Measurements from ENCODE around the gene RETREG3.
A peak's percentile ranks its signal among the peaks of the same experiment; 100 is the strongest.

The RETREG3 gene

DNA sequence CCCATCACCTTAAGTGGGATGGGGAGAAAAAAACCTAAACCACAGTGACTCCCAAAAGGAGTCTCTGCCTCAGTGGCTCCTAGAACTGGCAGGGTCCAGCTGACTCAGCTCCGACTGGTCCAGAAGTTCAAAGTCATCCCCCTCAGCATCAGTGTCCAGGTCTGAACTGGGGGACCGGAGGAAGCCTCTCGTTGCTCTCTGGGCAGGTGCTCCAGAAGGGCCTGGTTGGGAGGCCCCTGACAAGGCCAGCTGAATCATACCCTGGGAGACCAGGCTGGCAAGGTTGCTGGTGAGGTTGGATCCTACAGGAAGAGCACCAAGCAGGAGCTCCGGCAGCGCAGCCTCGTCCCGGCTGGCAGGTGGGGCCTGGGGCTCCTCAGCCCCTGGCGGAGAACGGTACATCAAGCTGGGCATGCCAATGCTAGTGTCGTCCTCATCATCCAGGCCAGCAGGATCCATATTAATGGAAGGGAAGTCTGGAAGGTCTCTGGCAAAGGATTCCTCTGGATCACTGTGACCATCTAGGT, 27.4 kb downstream of the RETREG3 start:
- H2AFZ ChIP-seq (ENCODE audit: low read depth, low read length, severe bottlenecking): no peak overlapping the region
- H3K9ac ChIP-seq (ENCODE audit: low read length): no peak overlapping the region
- no peaks in the 10 kb centered on the region for H3K27me3 ChIP-seq (ENCODE audit: low read length)
- H3K27ac ChIP-seq (ENCODE audit: low read depth, low read length): no peak overlapping the region
- H3F3A ChIP-seq (ENCODE audit: insufficient read depth): peaks cover 27% of the 10 kb centered on the region
- H3K36me3 ChIP-seq (ENCODE audit: low read length): 0 out of 2 replicates have a peak, but pooled peaks cover 2% of the 10 kb centered on the region
- H3K9me2 ChIP-seq (replicated peaks; ENCODE audit: insufficient read depth, low read length): no peaks in the 10 kb centered on the region
- no peaks in the 10 kb centered on the region for H4K20me1 ChIP-seq (ENCODE audit: low read depth, low read length)
- H3K4me3 ChIP-seq (ENCODE audit: insufficient read depth, low read length, poor library complexity, severe bottlenecking): no peak overlapping the region
- no peaks in the 10 kb centered on the region for H3K9me3 ChIP-seq (ENCODE audit: insufficient read depth, low read length)
- H3K79me2 ChIP-seq (ENCODE audit: insufficient read depth, low read length): peaks cover 3% of the 10 kb centered on the region; the same call in 1 of the 2 replicates
- no peak overlapping the region for H3K4me2 ChIP-seq (ENCODE audit: low read depth, low read length, poor library complexity, severe bottlenecking)
- TF ChIP-seq EZH2phosphoT487 (conservative IDR thresholded peaks at IDR 0.05; ENCODE audit: low read length): no peak
- TF ChIP-seq, protein P1, sequence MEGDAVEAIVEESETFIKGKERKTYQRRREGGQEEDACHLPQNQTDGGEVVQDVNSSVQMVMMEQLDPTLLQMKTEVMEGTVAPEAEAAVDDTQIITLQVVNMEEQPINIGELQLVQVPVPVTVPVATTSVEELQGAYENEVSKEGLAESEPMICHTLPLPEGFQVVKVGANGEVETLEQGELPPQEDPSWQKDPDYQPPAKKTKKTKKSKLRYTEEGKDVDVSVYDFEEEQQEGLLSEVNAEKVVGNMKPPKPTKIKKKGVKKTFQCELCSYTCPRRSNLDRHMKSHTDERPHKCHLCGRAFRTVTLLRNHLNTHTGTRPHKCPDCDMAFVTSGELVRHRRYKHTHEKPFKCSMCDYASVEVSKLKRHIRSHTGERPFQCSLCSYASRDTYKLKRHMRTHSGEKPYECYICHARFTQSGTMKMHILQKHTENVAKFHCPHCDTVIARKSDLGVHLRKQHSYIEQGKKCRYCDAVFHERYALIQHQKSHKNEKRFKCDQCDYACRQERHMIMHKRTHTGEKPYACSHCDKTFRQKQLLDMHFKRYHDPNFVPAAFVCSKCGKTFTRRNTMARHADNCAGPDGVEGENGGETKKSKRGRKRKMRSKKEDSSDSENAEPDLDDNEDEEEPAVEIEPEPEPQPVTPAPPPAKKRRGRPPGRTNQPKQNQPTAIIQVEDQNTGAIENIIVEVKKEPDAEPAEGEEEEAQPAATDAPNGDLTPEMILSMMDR (IDR thresholded peaks at IDR 0.05; ENCODE audit: insufficient read depth, low read length, poor library complexity, severe bottlenecking): no peak

DNA sequence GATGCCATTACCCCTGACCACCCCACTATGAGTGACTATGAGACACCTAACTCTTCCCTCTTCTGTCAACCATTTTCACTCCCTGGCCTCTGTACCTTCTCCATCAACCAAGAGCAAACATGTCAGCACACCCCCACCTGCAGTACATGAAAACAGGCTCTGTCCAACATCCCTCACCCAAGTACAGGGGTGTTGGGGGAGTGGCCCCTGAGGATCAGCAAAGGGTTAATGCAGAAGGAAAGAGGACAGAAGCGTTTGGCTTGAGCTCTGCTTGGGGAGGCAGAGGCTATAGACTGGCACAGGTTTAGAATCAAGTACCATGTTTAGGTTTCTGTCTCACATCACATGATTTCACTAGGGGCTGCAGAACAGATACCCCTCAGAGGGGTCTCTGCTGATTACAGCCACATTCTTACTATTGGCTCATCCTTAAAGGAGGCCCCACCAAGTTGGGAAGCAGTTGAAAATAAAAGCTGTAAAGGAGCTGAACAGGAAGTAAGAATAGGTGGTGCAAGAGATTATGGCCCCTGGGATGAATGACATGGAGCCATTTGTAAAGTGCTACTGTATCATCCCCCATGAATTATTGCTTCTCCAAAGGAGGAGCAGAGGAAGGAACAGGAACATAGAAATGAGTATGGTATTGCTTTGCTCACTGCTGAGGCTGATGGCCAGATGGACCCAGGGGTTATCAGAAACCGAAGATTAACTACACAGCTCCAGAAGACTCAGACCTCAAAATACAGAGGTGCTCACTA, 29.2 kb downstream of the RETREG3 start:
- H3K4me3 ChIP-seq (ENCODE audit: insufficient read depth, low read length, poor library complexity, severe bottlenecking): no peak overlapping the region

DNA sequence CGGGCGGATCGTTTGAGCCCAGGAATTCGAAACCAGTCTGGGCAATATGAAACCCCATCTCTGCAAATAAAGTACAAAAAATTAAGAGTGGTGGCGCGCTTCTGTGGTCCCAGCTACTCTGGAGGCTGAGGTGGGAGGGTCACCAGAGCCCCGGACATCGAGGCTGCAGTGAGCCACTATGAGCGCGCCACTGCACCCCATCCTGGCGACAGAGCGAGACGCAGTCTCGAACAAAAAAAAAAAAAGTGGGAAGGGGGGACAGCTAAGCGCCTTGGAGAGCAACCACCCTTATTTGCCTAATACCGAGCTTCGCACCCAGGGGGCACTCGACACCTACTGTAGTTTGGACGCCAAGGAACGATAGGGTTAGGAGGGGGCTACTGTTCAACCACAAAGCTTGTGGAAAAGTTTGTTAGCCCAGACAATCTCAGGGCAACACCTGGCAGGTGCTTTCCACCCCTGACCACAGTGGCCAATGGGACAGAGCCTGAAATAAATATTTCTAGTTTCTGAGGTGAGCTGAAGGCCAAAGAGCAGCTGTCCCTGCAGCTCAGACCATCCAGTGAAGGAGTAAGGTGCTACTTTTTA, 30.8 kb downstream of the RETREG3 start:
- TF ChIP-seq, protein P1 (IDR thresholded peaks at IDR 0.05; ENCODE audit: insufficient read depth, low read length, poor library complexity, severe bottlenecking): peak; percentile 93
- TF ChIP-seq EZH2phosphoT487 (conservative IDR thresholded peaks at IDR 0.05; ENCODE audit: low read length): no peak
- Histone ChIP-seq H2AFZ (ENCODE audit: low read depth, low read length, severe bottlenecking) (no peak overlapping the region), H3K9ac (ENCODE audit: low read length) (peak overlapping the region; percentile 76), H3K4me3 (ENCODE audit: insufficient read depth, low read length, poor library complexity, severe bottlenecking) (peak overlapping the region; percentile 71), H3K36me3 (ENCODE audit: low read length) (peaks cover 7% of the 10 kb centered on the region; the same call in 1 of the 2 replicates), H3K79me2 (ENCODE audit: insufficient read depth, low read length) (peaks cover 7% of the 10 kb centered on the region; the same call in 1 of the 2 replicates), H3K4me2 (ENCODE audit: low read depth, low read length, poor library complexity, severe bottlenecking) (peak overlapping the region; percentile 63), H3F3A (ENCODE audit: insufficient read depth) (peaks cover 38% of the 10 kb centered on the region), H3K27ac (ENCODE audit: low read depth, low read length) (peak overlapping the region; percentile 92), H3K9me2 (replicated peaks; ENCODE audit: insufficient read depth, low read length) (no peaks in the 10 kb centered on the region), H3K9me3 (ENCODE audit: insufficient read depth, low read length) (no peaks in the 10 kb centered on the region), H4K20me1 (ENCODE audit: low read depth, low read length) (no peaks in the 10 kb centered on the region), H3K27me3 (ENCODE audit: low read length) (no peaks in the 10 kb centered on the region)

More for the DNA sequence above, 29.2 kb downstream of the RETREG3 start:
- H2AFZ ChIP-seq (ENCODE audit: low read depth, low read length, severe bottlenecking): no peak overlapping the region
- H4K20me1 ChIP-seq (ENCODE audit: low read depth, low read length): no peaks in the 10 kb centered on the region
- no peaks in the 10 kb centered on the region for H3K9me3 ChIP-seq (ENCODE audit: insufficient read depth, low read length)
- peak overlapping the region; percentile 92 for H3K27ac ChIP-seq (ENCODE audit: low read depth, low read length)
- H3K27me3 ChIP-seq (ENCODE audit: low read length): no peaks in the 10 kb centered on the region
- H3F3A ChIP-seq (ENCODE audit: insufficient read depth): peaks cover 34% of the 10 kb centered on the region
- peak overlapping the region; percentile 63 for H3K4me2 ChIP-seq (ENCODE audit: low read depth, low read length, poor library complexity, severe bottlenecking)
- TF ChIP-seq, protein P1 (IDR thresholded peaks at IDR 0.05; ENCODE audit: insufficient read depth, low read length, poor library complexity, severe bottlenecking): no peak
- TF ChIP-seq EZH2phosphoT487 (conservative IDR thresholded peaks at IDR 0.05; ENCODE audit: low read length): no peak
- H3K9ac ChIP-seq (ENCODE audit: low read length): peak overlapping the region; percentile 76; the same call in 1 of the 2 replicates
- H3K36me3 ChIP-seq (ENCODE audit: low read length): peaks cover 5% of the 10 kb centered on the region; the same call in 1 of the 2 replicates
- H3K9me2 ChIP-seq (replicated peaks; ENCODE audit: insufficient read depth, low read length): no peaks in the 10 kb centered on the region
- H3K79me2 ChIP-seq (ENCODE audit: insufficient read depth, low read length): peaks cover 7% of the 10 kb centered on the region; the same call in 1 of the 2 replicates

All from SU-DHL-6 (cell line).